GM20000 (cell line): ENCODE measurements around the gene TMEM163.
"Not testable (repeated sequence)": the region's sequence is repeated elsewhere in the genome, so short reads cannot be mapped to it uniquely, and the experiment has no call there.

Source experiments
- DNase-seq: peaks from one replicate; pipeline ENCODE4 v3.0.0; 2012; ENCODE audit warnings: low spot score
- TF ChIP-seq, protein P1 (sequence below): IDR thresholded peaks from 2 replicates; pipeline ENCODE4 v1.5.1; 2012; ENCODE audit warnings: mild to moderate bottlenecking, control low read depth; ENCODE audit errors: extremely low read depth, missing control alignments

TMEM163 gene

DNA sequence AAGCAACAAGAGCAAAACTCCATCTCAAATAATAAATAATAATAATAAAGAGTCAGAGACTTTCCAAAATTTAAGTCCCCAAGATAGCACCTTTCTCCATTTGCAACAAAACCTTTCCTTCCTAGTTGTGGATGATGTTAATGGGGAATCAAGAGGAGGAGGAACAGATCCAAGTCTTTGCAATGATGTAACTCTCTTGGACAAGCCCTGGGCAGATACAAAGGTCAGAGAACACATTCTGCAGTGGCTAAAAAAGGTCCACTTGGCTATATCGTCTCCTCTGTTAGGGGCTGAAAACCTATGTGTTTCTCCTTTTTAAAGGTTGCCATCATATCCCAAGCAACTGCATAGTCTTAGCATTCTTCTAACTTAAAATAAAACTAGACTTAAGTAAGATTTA lies 151.1 kb downstream of the TMEM163 start:
- no peak for DNase-seq
- TF ChIP-seq, protein P1, sequence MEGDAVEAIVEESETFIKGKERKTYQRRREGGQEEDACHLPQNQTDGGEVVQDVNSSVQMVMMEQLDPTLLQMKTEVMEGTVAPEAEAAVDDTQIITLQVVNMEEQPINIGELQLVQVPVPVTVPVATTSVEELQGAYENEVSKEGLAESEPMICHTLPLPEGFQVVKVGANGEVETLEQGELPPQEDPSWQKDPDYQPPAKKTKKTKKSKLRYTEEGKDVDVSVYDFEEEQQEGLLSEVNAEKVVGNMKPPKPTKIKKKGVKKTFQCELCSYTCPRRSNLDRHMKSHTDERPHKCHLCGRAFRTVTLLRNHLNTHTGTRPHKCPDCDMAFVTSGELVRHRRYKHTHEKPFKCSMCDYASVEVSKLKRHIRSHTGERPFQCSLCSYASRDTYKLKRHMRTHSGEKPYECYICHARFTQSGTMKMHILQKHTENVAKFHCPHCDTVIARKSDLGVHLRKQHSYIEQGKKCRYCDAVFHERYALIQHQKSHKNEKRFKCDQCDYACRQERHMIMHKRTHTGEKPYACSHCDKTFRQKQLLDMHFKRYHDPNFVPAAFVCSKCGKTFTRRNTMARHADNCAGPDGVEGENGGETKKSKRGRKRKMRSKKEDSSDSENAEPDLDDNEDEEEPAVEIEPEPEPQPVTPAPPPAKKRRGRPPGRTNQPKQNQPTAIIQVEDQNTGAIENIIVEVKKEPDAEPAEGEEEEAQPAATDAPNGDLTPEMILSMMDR, result no peak

DNA sequence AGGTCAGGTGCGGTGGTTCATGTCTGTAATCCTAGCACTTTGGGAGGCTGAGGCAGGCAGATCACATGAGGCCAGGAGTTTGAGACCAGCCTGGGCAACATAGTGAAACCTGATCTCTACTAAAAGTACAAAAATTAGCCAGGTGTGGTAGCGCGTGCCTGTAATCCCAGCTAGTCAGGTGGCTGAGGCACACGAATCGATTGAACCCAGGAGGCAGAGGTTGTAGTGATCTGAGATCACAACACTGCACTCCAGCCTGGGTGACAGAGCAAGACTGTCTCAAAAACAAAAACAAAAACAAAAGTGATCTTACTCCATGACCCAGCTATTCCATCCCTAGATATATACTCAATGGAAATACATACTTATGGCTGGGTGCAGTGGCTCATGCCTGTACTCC lies 153.8 kb downstream of the TMEM163 start:
- DNase-seq, result not testable (repeated sequence)

DNA sequence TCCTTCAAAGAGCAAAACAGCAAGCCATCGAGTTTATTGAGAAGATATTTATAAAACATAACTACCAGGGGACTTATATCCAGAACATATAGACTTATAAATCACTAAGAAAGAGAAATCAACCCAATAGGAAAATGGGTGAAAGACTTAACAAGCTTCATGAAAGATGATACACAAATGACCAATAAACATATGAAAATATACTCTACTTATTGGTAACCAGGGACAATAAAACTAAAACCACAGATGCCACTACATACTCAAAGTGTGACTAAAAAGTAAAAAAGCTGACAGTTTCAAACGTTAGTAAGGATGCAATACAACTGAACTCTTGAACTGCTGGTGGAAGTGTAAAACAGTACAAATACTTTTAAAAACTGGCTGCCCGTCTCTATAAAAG lies 154.3 kb downstream of the TMEM163 start:
- TF ChIP-seq, protein P1, result no peak
- DNase-seq, result no peak

DNA sequence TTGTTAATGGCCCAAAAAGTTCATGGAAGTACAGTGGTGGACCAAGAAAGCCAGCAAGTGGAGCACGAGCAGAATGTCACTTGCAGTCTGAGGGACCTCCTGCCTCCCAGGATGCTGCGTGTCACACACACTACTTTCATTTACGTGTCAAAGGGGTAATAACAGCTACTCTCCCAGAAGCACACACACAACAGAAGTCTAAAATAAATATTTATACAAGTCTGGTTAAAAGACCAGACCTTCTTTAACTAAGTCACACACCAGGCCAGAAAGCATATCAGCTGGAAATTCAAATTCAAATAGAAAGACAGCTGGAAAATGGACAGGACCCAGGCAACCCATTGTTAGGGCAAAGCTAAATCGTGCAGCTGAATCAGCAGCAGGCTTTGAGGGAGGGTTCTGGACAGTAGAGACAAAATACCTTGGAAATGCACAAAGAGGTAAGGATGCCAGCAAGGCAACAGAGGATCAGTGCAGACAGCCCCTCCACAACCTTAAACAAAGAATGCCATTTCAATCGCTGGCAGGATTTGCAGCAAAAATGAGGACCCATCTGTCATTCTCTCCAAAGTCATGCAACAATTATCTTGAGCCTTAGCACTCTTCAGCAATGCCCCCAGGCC lies 160.5 kb downstream of the TMEM163 start:
- TF ChIP-seq, protein P1, result no peak
- no peak for DNase-seq

DNA sequence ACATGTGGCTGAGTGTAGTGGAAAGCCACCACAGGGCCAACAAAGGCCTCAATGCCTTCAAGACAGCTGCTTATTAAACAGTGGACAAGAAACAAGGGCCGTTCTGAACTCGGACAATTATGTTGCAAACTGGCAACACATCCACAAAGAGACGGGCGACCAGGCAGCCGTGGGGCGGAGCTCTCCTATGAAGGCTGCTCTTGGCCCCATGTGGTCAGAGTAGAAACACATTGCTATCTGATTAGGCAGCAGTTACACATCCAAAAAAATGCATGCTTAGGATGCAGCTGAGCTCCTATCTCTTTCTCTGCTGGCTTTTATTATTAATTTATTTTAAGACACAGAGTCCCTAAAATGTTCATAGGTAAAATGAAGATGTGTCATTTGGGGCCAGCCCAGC lies 163.4 kb downstream of the TMEM163 start:
- TF ChIP-seq, protein P1, result no peak
- DNase-seq, result no peak

DNA sequence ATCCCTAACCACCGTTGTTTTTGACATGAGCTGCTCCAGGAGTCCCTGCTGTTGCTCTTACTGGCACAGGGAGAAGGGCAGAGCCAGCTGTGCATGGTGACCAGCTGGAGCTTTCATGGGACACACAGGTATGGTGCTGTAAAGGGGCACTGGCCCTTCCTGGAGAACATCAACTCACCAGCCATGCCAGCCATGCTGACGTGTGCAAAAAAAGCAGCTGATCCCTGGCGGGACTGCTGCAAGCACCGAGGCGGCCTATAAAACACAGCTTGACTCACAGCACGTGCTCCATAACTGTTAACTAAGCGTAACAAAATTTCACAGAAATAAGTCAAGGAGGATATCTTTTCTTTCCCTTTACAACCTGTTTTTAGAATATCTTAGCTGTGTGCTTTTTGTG lies 165.1 kb downstream of the TMEM163 start:
- DNase-seq, result no peak
- TF ChIP-seq, protein P1, result no peak

DNA sequence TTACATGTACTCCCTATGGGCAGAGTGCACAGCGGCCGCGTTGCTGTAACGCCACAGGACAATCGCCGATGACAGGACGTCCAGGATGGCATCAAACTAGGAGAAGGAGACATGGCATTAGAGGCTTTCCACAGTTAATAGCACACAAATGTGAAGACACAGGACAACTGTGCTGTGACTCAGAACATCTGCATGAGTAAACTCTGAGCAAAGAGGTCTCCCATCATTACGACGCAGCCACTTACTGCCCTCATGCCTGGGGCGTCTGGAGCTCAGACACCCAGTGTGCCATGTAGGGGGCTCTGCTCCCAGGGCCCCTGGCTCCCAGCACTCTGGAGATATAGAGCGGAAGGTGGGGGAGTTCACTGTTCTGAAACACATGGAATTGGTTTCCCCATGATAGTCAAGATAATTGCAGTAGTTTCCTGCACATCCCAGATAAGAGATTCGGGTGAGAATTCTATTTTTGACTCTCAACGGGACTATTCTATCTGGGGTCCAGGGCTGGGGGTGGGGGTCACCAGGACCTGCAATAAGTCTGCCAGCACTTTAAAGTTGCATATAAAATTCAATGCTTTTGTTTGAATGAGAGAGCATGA lies 168.1 kb downstream of the TMEM163 start:
- TF ChIP-seq, protein P1, result no peak
- DNase-seq, result no peak

DNA sequence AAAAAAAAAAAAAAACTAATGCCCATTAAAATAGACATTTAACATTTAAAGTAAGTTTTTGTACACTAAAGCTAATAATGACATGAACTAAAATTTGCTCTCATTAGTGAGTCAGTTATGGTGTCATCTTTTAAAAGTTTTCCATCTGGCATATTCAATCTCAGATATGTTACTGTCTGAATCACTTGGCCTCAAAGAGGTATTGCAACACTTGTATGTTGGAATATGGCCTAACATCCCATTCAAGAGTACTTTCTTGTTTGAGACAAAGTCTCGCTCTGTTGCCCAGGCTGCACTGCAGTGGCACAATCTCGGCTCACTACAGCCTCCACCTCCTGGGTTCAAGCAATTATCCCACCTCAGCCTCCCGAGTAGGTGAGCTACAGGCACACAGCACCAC lies 169.7 kb downstream of the TMEM163 start:
- DNase-seq, result no peak
- TF ChIP-seq, protein P1, result no peak
